K562 (cell line): ENCODE data around the gene SLC9A1. TPM values are rescaled to one million over a fixed set of nuclear protein-coding genes. Genes with fewer than 3 reads are reported as not detected.

Source experiments
- ATAC-seq: fragments of 200-7000 bp; cut with Tn5 transposase; 3 replicates; pipeline ENCODE4 v1.9.1; 2020; ENCODE audit warnings: moderate library complexity
- BruUV-seq: library from RNA; stranded (reverse); fragments of 400-500 nt; replicated peaks from 2 replicates; lab custom pipeline; 2021; lab: Mats Ljungman, UMichigan
- CTCF ChIA-PET: fragments of 300-600 bp; formaldehyde crosslinking; extraction: SDS; loops from one replicate; lab custom pipeline; 2021; ENCODE audit warnings: low intra/inter-chr PET ratio; lab: Yijun Ruan, JAX
- POLR2A ChIA-PET: fragments of 300-600, 350-650 bp; sonication (Branson Sonifier 250); formaldehyde crosslinking; extraction: SDS; loops from one replicate; lab custom pipeline; 2021; ENCODE audit warnings: antibody characterized with exemption, inconsistent platforms; lab: Yijun Ruan, JAX
- DNase-seq, 4 experiments: peaks; one replicate each; pipeline versions ENCODE4 v3.0.0 to v3.0.0-alpha.2; 2011 to 2018; ENCODE audit warnings: low spot score in 3 of 4, mixed read lengths in 3 of 4; ENCODE audit errors: extremely low read depth in 1 of 4
- FAIRE-seq: peaks from 2 replicates; lab custom pipeline; 2011; peaks lifted over from hg19 to GRCh38; lab: Jason Lieb, UNC
- H2AFZ ChIP-seq: 2 replicates; pipeline ENCODE4 v1.6.0; 2011; ENCODE audit warnings: low read depth, low read length, control low read depth, inconsistent platforms
- H3K27ac ChIP-seq: fragments of 200-600 bp; 3 replicates; pipeline ENCODE4 v1.8.0; 2011; ENCODE audit warnings: low read depth, mild to moderate bottlenecking, control low read depth, inconsistent platforms, low read length, moderate library complexity, mixed read lengths; ENCODE audit errors: extremely low read depth
- H3K27me3 ChIP-seq, 2 experiments: fragments of 300-600 bp in 1 of 2; 2 replicates in 1 of 2; 3 replicates in 1 of 2; pipeline versions ENCODE4 v1.6.0 to v1.8.0; 2011; ENCODE audit warnings: inconsistent platforms in 2 of 2, low read length in 2 of 2, mild to moderate bottlenecking in 1 of 2, mixed read lengths in 1 of 2, moderate library complexity in 1 of 2; ENCODE audit not compliant: control insufficient read depth in 2 of 2, insufficient read depth in 2 of 2
- H3K36me3 ChIP-seq: fragments of 300-600 bp; 3 replicates; pipeline ENCODE4 v1.8.0; 2011; ENCODE audit warnings: mild to moderate bottlenecking, low read length, inconsistent platforms; ENCODE audit not compliant: control insufficient read depth, insufficient read depth
- H3K4me1 ChIP-seq, 2 experiments: fragments of 200-600 bp in 1 of 2; replicated peaks in 1 of 2; 2 replicates in 1 of 2; 3 replicates in 1 of 2; pipeline versions ENCODE4 v1.5.1 to v1.8.0; 2011; ENCODE audit warnings: inconsistent platforms in 2 of 2, low read length in 2 of 2, mild to moderate bottlenecking in 1 of 2, mixed read lengths in 1 of 2, moderate library complexity in 1 of 2; ENCODE audit not compliant: control insufficient read depth in 2 of 2, insufficient read depth in 2 of 2
- H3K4me2 ChIP-seq: 2 replicates; pipeline ENCODE4 v1.6.1; 2011; ENCODE audit warnings: low read length, control low read depth, inconsistent platforms, mixed read lengths; ENCODE audit not compliant: insufficient read depth
- H3K4me3 ChIP-seq: fragments of 200-600 bp; sonication (generic), shearing (Covaris generic); 2 replicates; pipeline ENCODE4 v1.5.1; 2016; ENCODE audit warnings: control low read depth, inconsistent platforms
- H3K79me2 ChIP-seq: fragments of 200-600 bp; 3 replicates; pipeline ENCODE4 v1.8.0; 2011; ENCODE audit warnings: low read length, inconsistent platforms; ENCODE audit not compliant: control insufficient read depth, insufficient read depth
- H3K9ac ChIP-seq, 2 experiments: 2 replicates each; pipeline versions ENCODE4 v1.6.0 to v1.6.1; 2011; ENCODE audit warnings: low read depth in 2 of 2, low read length in 2 of 2, control low read depth in 1 of 2, inconsistent platforms in 1 of 2, mild to moderate bottlenecking in 1 of 2, mixed read lengths in 1 of 2; ENCODE audit not compliant: insufficient read depth in 1 of 2
- H3K9me1 ChIP-seq: one replicate; pipeline ENCODE4 v1.6.0; 2011; ENCODE audit warnings: inconsistent platforms, mild to moderate bottlenecking, low read length, moderate library complexity; ENCODE audit not compliant: control insufficient read depth, insufficient read depth
- H3K9me3 ChIP-seq: replicated peaks from 2 replicates; pipeline ENCODE4 v1.5.1; 2011; ENCODE audit warnings: low read depth, low read length, inconsistent platforms; ENCODE audit not compliant: control insufficient read depth, insufficient read depth
- H4K20me1 ChIP-seq: replicated peaks from 2 replicates; pipeline ENCODE4 v1.6.1; 2011; ENCODE audit warnings: low read length, inconsistent platforms, mixed read lengths; ENCODE audit not compliant: control insufficient read depth, insufficient read depth
- MYC ChIP-seq, 2 experiments: fragments of 250-450 bp in 1 of 2; sonication (Bioruptor Pico) in 1 of 2; IDR thresholded peaks; 2 replicates each; pipeline versions ENCODE4 v1.5.1 to v1.6.1; 2012 to 2021; ENCODE audit warnings: low read depth in 2 of 2, borderline replicate concordance in 1 of 2, improper control_type of control experiment in 1 of 2, low read length in 1 of 2, mild to moderate bottlenecking in 1 of 2, moderate library complexity in 1 of 2
- RFX1 ChIP-seq: fragments of 450-650 bp; IDR thresholded peaks from 2 replicates; pipeline ENCODE4 v1.6.1; 2016; ENCODE audit warnings: mild to moderate bottlenecking, moderate library complexity
- WGBS: fragments of 100-300 bp; shearing (Covaris generic); methylation state at CpG from one replicate; pipeline ENCODE4 v1.1.6; 2016; ENCODE audit warnings: low coverage, mixed read lengths; ENCODE audit not compliant: insufficient coverage; ENCODE audit errors: missing lambda C conversion rate; 5-methylcytosine and 5-hydroxymethylcytosine counted together
- in situ Hi-C: fragments of 300-500 bp; cut with MboI; formaldehyde crosslinking; loops from 4 replicates; pipeline ENCODE4 v1.15.0; 2018; ENCODE audit warnings: inconsistent platforms, mixed read lengths
- intact Hi-C: fragments of 100-400 bp; cut with micrococcal nuclease; formaldehyde crosslinking; loops from 2 replicates; pipeline ENCODE4 v1.14.2; 2022
- polyA plus RNA-seq, 8 experiments: library from polyadenylated mRNA; depleted of rRNA in 4 of 8; stranded (reverse) in 5 of 8; unstranded in 3 of 8; fragments of >200 nt; fragmentation: Nextera tagmentation in 2 of 8; fragmentation: Illumina TruSeq in 1 of 8; extraction: Ambion mirVana in 2 of 8; extraction: Trizol in 1 of 8; gene quantifications; 2 replicates each; pipeline versions ENCODE4 v1.2.1 to v1.2.3, GENCODE V29; 2011 to 2014; ENCODE audit warnings: inconsistent platforms in 1 of 8, missing spikeins in 1 of 8
- total RNA-seq, 7 experiments: library from RNA; depleted of rRNA in 6 of 7; stranded (reverse); fragments of >200 nt in 6 of 7; fragmentation: Illumina TruSeq in 2 of 7; extraction: Trizol in 2 of 7; gene quantifications; 2 replicates each; pipeline versions ENCODE4 v1.2.1 to v1.2.3, GENCODE V29; 2011 to 2021; ENCODE audit warnings: low replicate concordance in 1 of 7
- TF ChIP-seq, protein P1 (sequence below), 2 experiments: fragments of 450-650 bp; formaldehyde crosslinking in 1 of 2; IDR thresholded peaks; 2 replicates each; pipeline versions ENCODE4 v1.4.0 to v1.6.1; 2014 to 2020; ENCODE audit warnings: mild to moderate bottlenecking in 2 of 2, borderline replicate concordance in 1 of 2, low read depth in 1 of 2

Gene SLC9A1
- total and polyA plus RNA-seq, 9 of the 15 experiments (the other 6 are each of a cell fraction or from before 2014, with no cell fraction given) = 0.59 to 14.4 (median 2.0) TPM

GRCh38 chr1:27071049-27071416, 83.9 kb downstream of the SLC9A1 start:
- no peaks in the 10 kb centered on the region for H3K36me3 ChIP-seq
- no peak overlapping the region for H3K27ac ChIP-seq

More at GRCh38 chr1:27071049-27071416, 83.9 kb downstream of the SLC9A1 start:
- WGBS = 61% methylated on average over 8 of the region's 8 CpGs
- peak overlapping the region; percentile 22; the same call in 1 of the 2 replicates for H2AFZ ChIP-seq
- no peaks in the 10 kb centered on the region for H3K27me3 ChIP-seq
- TF ChIP-seq RFX1 (peak; percentile 88), MYC (IDR thresholded peaks at IDR 0.05; ENCODE audit: low read depth, low read length) (no peak), MYC (CRISPR knock-in tag; IDR thresholded peaks at IDR 0.05; ENCODE audit: borderline replicate concordance, low read depth) (no peak)
- TF ChIP-seq, protein P1, sequence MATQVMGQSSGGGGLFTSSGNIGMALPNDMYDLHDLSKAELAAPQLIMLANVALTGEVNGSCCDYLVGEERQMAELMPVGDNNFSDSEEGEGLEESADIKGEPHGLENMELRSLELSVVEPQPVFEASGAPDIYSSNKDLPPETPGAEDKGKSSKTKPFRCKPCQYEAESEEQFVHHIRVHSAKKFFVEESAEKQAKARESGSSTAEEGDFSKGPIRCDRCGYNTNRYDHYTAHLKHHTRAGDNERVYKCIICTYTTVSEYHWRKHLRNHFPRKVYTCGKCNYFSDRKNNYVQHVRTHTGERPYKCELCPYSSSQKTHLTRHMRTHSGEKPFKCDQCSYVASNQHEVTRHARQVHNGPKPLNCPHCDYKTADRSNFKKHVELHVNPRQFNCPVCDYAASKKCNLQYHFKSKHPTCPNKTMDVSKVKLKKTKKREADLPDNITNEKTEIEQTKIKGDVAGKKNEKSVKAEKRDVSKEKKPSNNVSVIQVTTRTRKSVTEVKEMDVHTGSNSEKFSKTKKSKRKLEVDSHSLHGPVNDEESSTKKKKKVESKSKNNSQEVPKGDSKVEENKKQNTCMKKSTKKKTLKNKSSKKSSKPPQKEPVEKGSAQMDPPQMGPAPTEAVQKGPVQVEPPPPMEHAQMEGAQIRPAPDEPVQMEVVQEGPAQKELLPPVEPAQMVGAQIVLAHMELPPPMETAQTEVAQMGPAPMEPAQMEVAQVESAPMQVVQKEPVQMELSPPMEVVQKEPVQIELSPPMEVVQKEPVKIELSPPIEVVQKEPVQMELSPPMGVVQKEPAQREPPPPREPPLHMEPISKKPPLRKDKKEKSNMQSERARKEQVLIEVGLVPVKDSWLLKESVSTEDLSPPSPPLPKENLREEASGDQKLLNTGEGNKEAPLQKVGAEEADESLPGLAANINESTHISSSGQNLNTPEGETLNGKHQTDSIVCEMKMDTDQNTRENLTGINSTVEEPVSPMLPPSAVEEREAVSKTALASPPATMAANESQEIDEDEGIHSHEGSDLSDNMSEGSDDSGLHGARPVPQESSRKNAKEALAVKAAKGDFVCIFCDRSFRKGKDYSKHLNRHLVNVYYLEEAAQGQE (IDR thresholded peaks at IDR 0.05; ENCODE audit: borderline replicate concordance) = peak; percentile 47; the same call in 1 of the 2 replicates
- TF ChIP-seq, protein P1 (CRISPR knock-in tag; IDR thresholded peaks at IDR 0.05; ENCODE audit: low read depth) = no peak
- H4K20me1 ChIP-seq = no peaks in the 10 kb centered on the region
- BruUV-seq = no TSS peak
- DNase-seq (peak in 2 of 4 experiments; percentile 33 to 45), FAIRE-seq (no peak), ATAC-seq (no peak)
- intact Hi-C loops (no loop called here), in situ Hi-C loops (no loop called here)
- ChIA-PET CTCF (interaction anchor here (0.7 kb wide), 1 partner anchor 74 kb away, joined by 4 read pairs; no protein-coding TSS in a partner anchor), POLR2A (interaction anchor here (0.5 to 1.0 kb wide), 6 partner anchors 12 to 223 kb away, joined by 3 to 4 read pairs (median 3); no protein-coding TSS in a partner anchor)
- peak overlapping the region in 1 of 2 experiments; percentile 80; a peak in 2 of 4 replicates for H3K9ac ChIP-seq
- H3K4me2 ChIP-seq = no peak overlapping the region
- no peak overlapping the region for H3K4me3 ChIP-seq
- H3K9me1 ChIP-seq = no peaks in the 10 kb centered on the region
- no peaks in the 10 kb centered on the region for H3K9me3 ChIP-seq
- H3K4me1 ChIP-seq = peaks cover 20 to 49% of the 10 kb centered on the region in 2 experiments
- H3K79me2 ChIP-seq = no peaks in the 10 kb centered on the region
